ENCODE data around the gene ZBTB49.
A peak's percentile ranks its signal among the peaks of the same experiment; 100 is the strongest.
"Not testable (repeated sequence)": the region's sequence is repeated elsewhere in the genome, so short reads cannot be mapped to it uniquely, and the experiment has no call there.

Gene ZBTB49

DNA sequence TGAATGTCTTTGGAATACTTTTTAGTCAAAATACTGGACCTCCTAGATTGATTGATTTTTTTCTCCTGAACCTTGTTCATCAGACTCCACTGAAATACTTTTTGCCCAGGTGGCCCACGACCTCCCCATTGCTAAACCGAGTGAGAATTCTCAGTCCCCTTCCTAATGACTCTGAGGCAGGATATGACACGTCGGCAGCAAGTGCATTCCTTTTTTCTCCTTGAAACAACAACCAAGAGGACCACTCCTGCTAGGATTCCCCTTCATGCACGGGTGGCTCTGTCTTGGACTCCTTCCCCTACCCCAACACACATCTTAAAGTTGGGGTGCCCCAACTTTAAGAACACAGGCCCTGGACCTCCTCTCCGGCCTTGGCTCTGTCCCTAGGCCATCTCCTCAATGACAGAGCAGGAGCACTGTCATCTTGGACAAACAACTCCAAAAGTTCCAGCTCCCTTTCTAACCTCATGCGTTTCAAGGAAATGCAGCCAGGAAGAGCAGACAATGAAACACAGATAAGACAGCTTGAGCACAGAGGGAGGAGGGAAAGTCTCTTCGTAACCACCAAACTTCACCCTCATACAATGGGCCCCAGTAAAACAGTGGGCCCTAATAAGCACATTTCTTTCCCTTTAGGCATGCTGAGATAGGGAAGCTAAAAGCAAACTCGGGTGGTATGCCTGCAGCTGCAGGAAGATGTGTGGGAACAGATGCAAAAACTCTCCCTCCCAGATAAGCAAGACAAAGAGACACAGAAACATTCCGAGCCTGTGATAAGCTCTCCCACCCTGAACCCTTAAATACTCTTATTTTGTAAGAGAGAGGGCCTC, 33.9 kb downstream of the ZBTB49 start:
- DNase-seq (ENCODE audit: low read depth, low spot score): no peak

GRCh38 chr4:4325321-4325720, 35.3 kb downstream of the ZBTB49 start:
- DNase-seq (ENCODE audit: low read depth, low spot score): no peak

DNA sequence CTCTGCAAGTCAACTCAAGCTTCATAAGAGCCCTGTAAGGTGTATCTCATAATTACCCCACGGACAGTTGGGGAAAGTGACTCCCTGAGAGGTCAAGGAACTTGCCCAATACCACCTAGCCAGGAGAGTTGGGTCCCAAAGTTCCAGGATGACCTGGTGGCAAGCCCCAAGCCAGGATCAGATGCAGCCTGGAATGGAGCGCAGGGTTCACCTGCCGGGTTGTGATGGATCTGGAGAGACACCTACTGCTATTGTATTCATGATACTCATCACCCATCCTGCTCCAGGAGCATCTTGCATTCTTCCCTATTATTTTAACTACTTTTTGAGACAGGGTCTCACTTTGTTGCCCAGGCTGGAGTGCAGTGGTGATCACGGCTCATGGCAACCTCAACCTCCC, 36.1 kb downstream of the ZBTB49 start:
- no peak for DNase-seq (ENCODE audit: low read depth, low spot score)

- peak; percentile 20 for DNase-seq (ENCODE audit: low read depth, low spot score)
Observed at GRCh38 chr4:4327652-4328121, 37.6 kb downstream of the ZBTB49 start.

GRCh38 chr4:4328206-4328605, 38.2 kb downstream of the ZBTB49 start:
- no peak for DNase-seq (ENCODE audit: low read depth, low spot score)

DNA sequence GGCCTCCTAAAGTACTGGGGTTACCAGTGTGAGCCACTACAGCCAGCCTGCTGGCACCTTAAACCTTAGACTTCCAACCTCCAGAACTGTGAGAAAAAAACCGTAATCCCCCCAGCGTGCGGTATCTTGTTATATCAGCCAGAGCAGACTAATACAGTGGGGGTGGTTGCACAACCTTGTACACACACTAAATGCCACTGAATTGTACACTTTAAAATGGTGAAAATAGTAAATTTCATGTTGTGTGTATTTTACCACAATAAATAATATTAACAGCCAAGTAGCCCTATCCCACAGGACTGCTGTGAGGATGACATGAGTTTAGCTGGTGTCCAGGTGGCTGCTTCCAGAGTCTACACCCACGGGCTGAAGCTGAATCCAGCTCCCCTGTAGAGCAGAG, 38.8 kb downstream of the ZBTB49 start:
- no peak for DNase-seq (ENCODE audit: low read depth, low spot score)

DNA sequence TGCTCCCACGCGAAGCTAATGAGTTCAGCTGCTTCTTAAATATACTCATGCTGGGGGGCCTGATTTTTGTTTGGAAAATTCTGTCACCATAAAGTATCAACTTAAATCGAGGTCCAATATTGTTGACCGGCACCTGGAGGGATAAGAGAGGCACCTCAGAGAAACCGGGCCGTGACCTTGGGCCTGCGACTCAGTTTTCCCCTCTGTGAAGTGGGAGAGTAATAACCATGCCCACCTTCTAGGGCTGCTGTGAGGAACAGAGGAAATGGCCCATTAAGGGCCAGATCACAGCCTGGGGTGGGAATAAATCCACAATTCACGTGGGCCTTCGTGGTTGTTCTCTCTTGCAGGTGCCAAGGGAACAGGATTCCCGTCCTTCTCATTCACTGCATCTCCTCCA, 39.4 kb downstream of the ZBTB49 start:
- DNase-seq (ENCODE audit: low read depth, low spot score): no peak

DNA sequence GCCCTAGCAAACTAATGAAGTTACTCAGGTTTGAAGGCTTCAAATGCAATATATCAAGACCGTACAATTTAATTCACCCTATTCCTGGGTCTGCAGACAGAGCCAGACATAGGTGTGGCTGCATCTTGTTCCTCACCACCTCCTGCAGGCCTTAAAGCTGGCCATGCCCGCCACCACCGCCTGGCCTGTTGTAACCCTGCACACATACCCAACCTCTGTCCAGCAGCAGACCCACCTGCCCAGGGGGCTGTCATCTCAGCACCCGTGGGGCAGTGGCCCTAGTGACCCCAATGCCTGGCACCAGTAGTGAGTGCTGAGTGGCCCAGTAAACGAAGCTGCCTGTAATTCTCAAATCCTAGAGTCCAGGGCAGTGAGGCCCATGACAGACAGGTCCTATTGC, 40.7 kb downstream of the ZBTB49 start:
- DNase-seq (ENCODE audit: low read depth, low spot score): no peak

- no peak for DNase-seq (ENCODE audit: low read depth, low spot score)
Observed at GRCh38 chr4:4332529-4332928, 42.5 kb downstream of the ZBTB49 start.

- peak; percentile 94 for DNase-seq (ENCODE audit: low read depth, low spot score)
Observed at GRCh38 chr4:4333265-4333706, 43.2 kb downstream of the ZBTB49 start.

GRCh38 chr4:4334798-4335520, 44.9 kb downstream of the ZBTB49 start:
- DNase-seq (ENCODE audit: low read depth, low spot score): peak; percentile 73

DNA sequence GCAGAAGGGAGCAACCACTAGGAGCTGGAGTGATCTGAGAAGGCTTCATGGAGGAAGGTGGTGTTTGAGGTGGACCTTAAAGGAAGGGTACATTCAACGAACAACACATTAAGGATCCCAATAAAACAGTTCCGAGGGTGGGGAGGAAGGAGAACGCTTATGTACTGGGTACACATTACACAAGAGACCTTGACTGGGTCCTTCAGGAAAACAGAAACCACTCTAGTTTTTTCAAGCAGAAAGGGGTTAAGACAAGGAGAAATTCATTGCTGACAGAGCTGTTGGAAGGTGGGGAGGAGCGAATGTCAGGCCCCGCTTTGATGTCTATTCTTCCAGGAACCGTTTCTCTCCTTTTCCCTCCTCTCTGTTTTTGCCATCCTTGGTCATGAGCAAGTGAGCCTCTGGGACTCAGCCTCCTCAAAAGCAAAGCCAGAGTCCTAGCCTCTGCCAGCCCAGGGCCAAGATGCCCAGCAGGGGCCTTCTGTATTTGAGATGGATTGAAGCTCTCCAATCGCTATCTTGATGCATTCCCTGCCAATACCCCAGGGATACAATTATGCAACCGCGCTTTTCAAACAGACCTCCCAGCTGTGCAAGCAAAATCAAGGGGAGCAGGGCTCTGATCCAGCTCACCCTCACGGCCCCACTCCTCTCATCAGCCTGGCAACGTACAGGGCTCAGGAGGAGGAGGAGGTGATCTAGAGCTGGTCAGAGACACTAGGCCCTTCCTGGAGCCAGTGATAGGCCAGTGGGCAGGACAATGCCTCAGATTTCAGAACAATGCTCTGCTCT, 48.4 kb downstream of the ZBTB49 start:
- no peak for DNase-seq (ENCODE audit: low read depth, low spot score)

GRCh38 chr4:4339504-4340085, 49.5 kb downstream of the ZBTB49 start:
- no peak for DNase-seq (ENCODE audit: low read depth, low spot score)

DNA sequence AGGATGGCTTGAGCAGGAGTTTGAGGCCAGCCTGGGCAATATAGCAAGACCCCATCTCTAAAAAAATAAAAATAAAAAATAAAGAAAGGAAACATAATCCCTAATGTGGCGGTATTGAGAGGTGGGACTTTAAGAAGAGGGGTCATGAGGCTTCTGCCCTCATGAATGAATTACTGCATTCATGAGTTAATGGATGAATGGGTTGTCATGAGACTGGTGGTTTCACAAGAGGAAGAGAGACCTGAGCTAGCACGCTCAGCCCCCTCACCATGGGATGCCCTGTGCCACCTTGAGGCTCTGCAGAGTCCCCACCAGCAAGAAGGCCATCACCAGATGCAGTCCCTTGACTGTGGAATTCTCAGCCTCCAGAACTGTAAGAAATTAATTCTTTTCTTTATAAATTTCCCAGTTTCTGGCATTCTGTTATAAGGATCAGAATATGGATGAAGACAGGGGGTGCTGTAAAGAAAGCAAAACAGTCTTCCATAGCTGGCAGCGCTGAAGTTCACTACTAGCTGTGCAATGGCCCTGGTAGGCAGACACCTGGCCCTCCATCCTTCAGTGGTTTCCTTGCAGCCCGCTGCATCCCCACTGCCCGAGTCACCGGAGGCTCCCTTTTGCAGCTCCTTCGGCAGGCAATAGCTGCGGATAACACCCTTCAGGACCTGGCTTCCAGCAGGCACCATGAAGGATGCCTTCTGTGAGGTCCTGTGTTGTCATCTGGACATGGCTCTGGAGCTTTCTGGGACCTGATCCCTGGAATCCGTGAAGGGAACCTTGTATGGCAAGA, 52.0 kb downstream of the ZBTB49 start:
- DNase-seq (ENCODE audit: low read depth, low spot score): no peak

DNA sequence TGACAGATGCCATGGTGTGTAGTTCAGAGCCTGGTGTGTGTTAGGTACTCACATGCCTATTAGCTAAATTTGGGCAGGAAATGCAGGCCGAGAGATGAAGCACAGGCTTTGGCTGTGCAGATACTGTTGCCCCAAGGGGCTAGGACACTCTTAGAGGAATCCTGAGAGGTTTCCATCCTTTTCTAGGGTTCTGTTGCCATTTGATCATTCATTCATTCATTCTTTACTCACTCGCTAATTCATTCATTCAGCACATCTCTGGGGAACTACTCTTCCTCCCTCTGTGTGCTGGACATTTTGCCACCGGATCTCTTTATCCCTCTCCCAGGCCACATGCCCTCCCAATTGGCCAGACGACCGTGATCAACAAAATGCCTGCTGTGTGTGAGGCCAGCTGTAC, 53.0 kb downstream of the ZBTB49 start:
- no peak for DNase-seq (ENCODE audit: low read depth, low spot score)

DNA sequence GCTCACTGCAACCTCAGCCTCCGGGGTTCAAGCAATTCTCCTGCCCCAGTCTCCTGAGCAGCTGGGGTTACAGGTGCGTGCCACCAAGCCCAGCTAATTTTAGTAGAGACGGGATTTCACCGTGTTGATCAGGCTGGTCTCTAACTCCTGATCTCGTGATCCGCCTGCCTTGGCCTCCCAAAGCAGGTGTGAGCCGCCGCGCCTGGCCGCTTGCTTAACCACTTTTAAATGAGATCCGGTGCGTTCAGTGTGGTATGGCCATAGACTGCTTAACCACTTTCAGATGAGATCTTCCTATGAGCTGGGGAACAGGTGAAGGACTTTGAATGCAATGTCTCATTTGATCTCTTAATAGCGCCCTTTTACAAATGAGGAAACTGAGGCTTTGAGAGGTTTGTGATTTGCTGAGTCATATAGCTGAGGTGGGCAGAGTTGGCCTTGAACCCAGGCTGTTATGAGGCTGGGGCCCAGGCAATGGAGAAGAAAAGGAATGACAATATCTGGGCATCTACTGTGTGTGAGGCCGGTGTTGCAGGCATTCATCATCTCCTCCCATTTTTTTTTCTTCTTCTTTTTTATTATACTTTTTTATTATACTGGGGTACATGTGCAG, 55.0 kb downstream of the ZBTB49 start:
- no peak for DNase-seq (ENCODE audit: low read depth, low spot score)

- no peak for DNase-seq (ENCODE audit: low read depth, low spot score)
Observed at GRCh38 chr4:4347585-4347984, 57.5 kb downstream of the ZBTB49 start.

GRCh38 chr4:4348585-4348984, 58.5 kb downstream of the ZBTB49 start:
- not testable (repeated sequence) for DNase-seq (ENCODE audit: low read depth, low spot score)

DNA sequence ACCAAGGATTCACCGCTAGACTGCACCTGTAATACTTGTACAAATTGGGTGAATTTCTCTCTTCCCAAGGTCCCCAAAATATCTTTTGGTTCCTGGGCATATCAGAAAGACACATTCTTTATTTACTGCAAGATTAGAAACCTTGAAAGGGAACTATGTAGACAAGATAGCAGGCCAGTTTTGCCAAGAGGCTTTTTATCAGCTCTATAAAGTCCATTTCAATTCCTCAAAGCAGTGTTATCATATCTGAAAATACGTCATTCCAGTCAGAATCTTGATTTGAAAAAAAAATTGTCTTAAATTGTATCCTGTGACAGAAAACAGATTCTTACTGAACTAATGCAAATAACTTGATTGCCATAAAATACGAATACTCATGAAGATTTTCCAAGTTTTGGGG, 59.8 kb downstream of the ZBTB49 start:
- DNase-seq (ENCODE audit: low read depth, low spot score): no peak

DNA sequence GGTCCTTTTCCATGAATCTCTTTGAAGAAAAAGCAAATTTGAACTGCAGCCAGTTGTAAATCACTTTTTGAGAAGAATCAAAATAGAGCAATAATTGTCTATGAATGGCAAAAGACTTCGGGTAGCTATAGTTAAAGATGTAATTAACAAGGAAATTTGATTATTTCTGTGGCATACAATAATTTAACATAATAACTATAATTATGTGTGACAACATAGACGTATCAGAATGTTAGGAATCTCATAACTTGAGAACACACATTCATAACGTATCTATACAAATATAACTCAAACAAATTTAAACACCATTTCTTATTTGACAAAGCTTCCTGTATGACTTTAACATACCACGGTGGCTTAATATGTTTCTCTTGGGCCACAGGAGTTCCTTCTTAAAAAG, 60.9 kb downstream of the ZBTB49 start:
- DNase-seq (ENCODE audit: low read depth, low spot score): no peak

DNA sequence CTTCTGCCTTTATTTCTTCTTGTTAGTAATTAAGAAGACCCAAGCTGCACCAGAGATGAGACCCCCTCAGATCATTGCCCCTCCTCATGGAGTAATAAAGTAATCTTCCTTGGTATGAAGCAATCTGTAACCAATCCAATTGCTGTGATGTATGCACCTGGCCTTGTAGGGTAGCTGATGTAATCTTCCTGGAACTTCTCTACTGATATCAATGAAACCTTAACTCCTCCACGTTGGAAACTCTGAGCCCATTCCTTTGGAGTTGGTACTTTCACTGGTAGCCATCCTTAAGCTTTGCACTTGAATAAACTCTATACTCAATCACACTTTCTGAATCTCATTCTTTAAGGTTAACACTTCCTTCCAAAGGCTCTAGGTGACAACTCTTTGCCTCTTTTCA, 65.3 kb downstream of the ZBTB49 start:
- DNase-seq (ENCODE audit: low read depth, low spot score): no peak

Measured in astrocyte of the hippocampus (primary cell).